Esophagus muscularis mucosa (tissue), 4 donors: ENCODE measurements around the gene AXIN1. TPM values are rescaled to one million over a fixed set of nuclear protein-coding genes. Genes with fewer than 3 reads are reported as not detected.
"Not testable (repeated sequence)": the region's sequence is repeated elsewhere in the genome, so short reads cannot be mapped to it uniquely, and the experiment has no call there.

Experiments
- DNase-seq: peaks from one replicate; pipeline ENCODE4 v3.0.0-alpha.2; 2017; ENCODE audit errors: extremely low spot score
- H3K27ac ChIP-seq, 4 donors: fragments of 200-600 bp; sonication (generic); replicated peaks in 1 of 4; 1 replicate in 3 of 4; 2 replicates in 1 of 4; pipeline ENCODE4 v1.5.1; 2016 to 2019; ENCODE audit warnings: mild to moderate bottlenecking in 1 of 4
- H3K27me3 ChIP-seq, 4 donors: fragments of 200-600 bp; sonication (generic); one replicate each; pipeline versions ENCODE4 v1.5.1 to v1.6.0; 2016 to 2019
- H3K36me3 ChIP-seq, 4 donors: fragments of 200-600 bp; sonication (generic); one replicate each; pipeline ENCODE4 v1.5.1; 2016 to 2019
- H3K4me1 ChIP-seq, 4 donors: fragments of 200-600 bp; sonication (generic); one replicate each; pipeline ENCODE4 v1.5.1; 2016 to 2019
- H3K4me3 ChIP-seq, 4 donors: fragments of 200-600 bp; sonication (generic); 1 replicate in 2 of 4; 2 replicates in 2 of 4; pipeline ENCODE4 v1.5.1; 2016 to 2019; ENCODE audit warnings: mild to moderate bottlenecking in 4 of 4, moderate library complexity in 1 of 4
- H3K9me3 ChIP-seq, 4 donors: fragments of 200-600 bp; sonication (generic); 1 replicate in 3 of 4; 2 replicates in 1 of 4; pipeline ENCODE4 v1.5.1; 2016 to 2019
- CTCF ChIP-seq, 3 experiments: fragments of 200-600 bp in 2 of 3; fragments of 450-650 bp in 1 of 3; sonication (generic) in 2 of 3; IDR thresholded peaks; one replicate each; pipeline ENCODE4 v1.5.1; 2017 to 2019; ENCODE audit warnings: antibody characterized with exemption in 3 of 3, mild to moderate bottlenecking in 2 of 3, moderate library complexity in 1 of 3
- EP300 ChIP-seq: sonication (generic); formaldehyde crosslinking; IDR thresholded peaks from one replicate; pipeline ENCODE4 v1.6.1; 2017; ENCODE audit warnings: antibody characterized with exemption
- POLR2A ChIP-seq: fragments of 450-650 bp; IDR thresholded peaks from one replicate; pipeline ENCODE4 v1.6.1; 2017; ENCODE audit warnings: antibody characterized with exemption, moderate library complexity, mild to moderate bottlenecking, low read depth
- POLR2AphosphoS5 ChIP-seq, 2 donors: sonication (generic); formaldehyde crosslinking; IDR thresholded peaks; one replicate each; pipeline ENCODE4 v1.6.1; 2017; ENCODE audit warnings: antibody characterized with exemption in 2 of 2
- WGBS: methylation state at CpG from one replicate; pipeline ENCODE4 v1.1.5; 2018; 5-methylcytosine and 5-hydroxymethylcytosine counted together
- intact Hi-C: fragments of 100-400 bp; cut with DNase I; formaldehyde crosslinking; loops from one replicate; pipeline ENCODE4 v1.15.1; 2023
- total RNA-seq, 4 donors: library from RNA; depleted of rRNA; stranded (reverse); fragments of >200 nt; gene quantifications; one replicate each; pipeline versions ENCODE4 v1.1.0 to v1.2.1, GENCODE V29; 2016

Gene AXIN1
- total RNA-seq, 4 donors from 2014 or later = 24.1 to 56.2 (median 44.1) TPM

DNA sequence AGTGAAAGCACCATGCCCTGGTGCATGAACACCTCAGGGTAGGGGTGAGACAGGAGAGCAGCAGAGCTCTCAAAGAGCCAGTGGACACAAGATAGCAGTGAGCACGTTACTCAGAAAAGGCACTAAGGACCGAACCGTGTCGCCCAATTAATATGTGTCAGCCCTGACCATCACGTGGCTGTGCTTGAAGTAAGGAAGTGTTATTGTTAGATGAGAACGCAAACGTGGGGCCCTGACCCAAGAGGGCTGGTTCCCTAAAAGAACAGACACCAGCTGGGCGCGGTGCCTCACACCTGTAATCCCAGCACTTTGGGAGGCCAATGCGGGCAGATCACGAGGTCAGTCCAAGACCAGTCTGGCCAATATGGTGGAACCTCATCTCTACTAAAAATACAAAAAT, 16.3 kb downstream of the AXIN1 start:
- DNase-seq = no peak
- H3K4me1 ChIP-seq = peaks cover 0 to 62% (median 19%) of the 10 kb centered on the region in 4 donors
- H3K9me3 ChIP-seq = no peaks in the 10 kb centered on the region
- intact Hi-C loops = no loop called here
- H3K27me3 ChIP-seq = no peaks in the 10 kb centered on the region
- H3K27ac ChIP-seq = no peak overlapping the region
- TF ChIP-seq CTCF (IDR thresholded peaks at IDR 0.05) (no peak), POLR2AphosphoS5 (IDR thresholded peaks at IDR 0.05) (no peak), EP300 (no peak), POLR2A (no peak)
- peaks cover 0 to 5% (median 0%) of the 10 kb centered on the region in 4 donors for H3K36me3 ChIP-seq
- WGBS = 81% methylated on average over 11 of the region's 11 CpGs
- H3K4me3 ChIP-seq = no peak overlapping the region

- H3K27me3 ChIP-seq, H3K27ac ChIP-seq, H3K36me3 ChIP-seq, H3K4me3 ChIP-seq, intact Hi-C loops, H3K9me3 ChIP-seq, DNase-seq: not testable (repeated sequence)
- peaks cover 0 to 64% (median 23%) of the 10 kb centered on the region in 4 donors for H3K4me1 ChIP-seq
- 89% methylated on average over 11 of the region's 11 CpGs for WGBS
Observed at GRCh38 chr16:334861-335632, 17.5 kb downstream of the AXIN1 start.

- H3K9me3 ChIP-seq, H3K36me3 ChIP-seq, H3K27ac ChIP-seq, H3K27me3 ChIP-seq, H3K4me3 ChIP-seq, DNase-seq, intact Hi-C loops: not testable (repeated sequence)
- H3K4me1 ChIP-seq = peaks cover 0 to 58% (median 16%) of the 10 kb centered on the region in 4 donors
- WGBS = 88% methylated on average over 5 of the region's 5 CpGs
Observed at GRCh38 chr16:334164-334832, 18.2 kb downstream of the AXIN1 start.

DNA sequence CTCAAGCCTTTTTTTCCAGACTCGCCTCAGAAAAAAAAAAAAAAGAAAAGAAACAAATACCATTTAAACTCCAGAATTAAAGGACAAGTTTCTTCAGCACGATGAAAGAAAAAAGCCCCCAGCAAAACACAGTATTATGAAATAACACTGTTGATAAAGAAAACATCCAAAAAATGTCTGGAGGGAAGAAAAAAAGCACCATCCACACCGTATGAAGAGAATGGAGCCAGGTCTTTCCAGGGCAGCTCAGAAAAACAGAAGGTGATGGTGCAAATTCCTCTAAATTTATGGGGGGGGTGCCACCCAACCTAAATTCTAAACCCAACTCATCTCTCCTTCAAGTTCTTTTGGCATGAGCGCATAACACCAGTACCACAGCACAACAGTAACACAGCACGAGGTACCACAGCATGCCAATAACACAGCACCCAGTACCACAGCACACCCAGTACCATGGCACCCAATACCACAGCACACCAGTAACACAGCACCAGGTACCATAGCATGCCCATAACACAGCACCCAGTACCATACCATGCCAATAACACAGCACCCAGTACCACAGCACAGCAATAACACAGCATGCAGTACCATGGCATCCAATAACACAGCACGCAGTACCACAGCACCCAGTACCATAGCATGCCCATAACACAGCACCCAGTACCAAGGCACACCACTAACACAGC, 19.0 kb downstream of the AXIN1 start:
- TF ChIP-seq EP300 = no peak
- no peak for TF ChIP-seq POLR2A
- TF ChIP-seq POLR2AphosphoS5 (IDR thresholded peaks at IDR 0.05) = no peak
- no peak for TF ChIP-seq CTCF (IDR thresholded peaks at IDR 0.05)
- intact Hi-C loops = no loop called here
- H3K9me3 ChIP-seq = no peaks in the 10 kb centered on the region
- peaks cover 0 to 3% (median 0%) of the 10 kb centered on the region in 4 donors for H3K36me3 ChIP-seq
- no peak overlapping the region for H3K4me3 ChIP-seq
- no peak overlapping the region for H3K27ac ChIP-seq
- DNase-seq = no peak
- H3K27me3 ChIP-seq = no peaks in the 10 kb centered on the region
- H3K4me1 ChIP-seq = peaks cover 0 to 60% (median 19%) of the 10 kb centered on the region in 4 donors
- 75% methylated on average over 5 of the region's 6 CpGs for WGBS

- H3K36me3 ChIP-seq, H3K27me3 ChIP-seq, intact Hi-C loops, H3K4me3 ChIP-seq, H3K9me3 ChIP-seq, H3K27ac ChIP-seq, DNase-seq: not testable (repeated sequence)
- WGBS = 47% methylated on average over 6 of the region's 6 CpGs
- H3K4me1 ChIP-seq = peaks cover 15 to 63% (median 39%) of the 10 kb centered on the region in 4 donors
Observed at GRCh38 chr16:331181-331814, 21.2 kb downstream of the AXIN1 start.

DNA sequence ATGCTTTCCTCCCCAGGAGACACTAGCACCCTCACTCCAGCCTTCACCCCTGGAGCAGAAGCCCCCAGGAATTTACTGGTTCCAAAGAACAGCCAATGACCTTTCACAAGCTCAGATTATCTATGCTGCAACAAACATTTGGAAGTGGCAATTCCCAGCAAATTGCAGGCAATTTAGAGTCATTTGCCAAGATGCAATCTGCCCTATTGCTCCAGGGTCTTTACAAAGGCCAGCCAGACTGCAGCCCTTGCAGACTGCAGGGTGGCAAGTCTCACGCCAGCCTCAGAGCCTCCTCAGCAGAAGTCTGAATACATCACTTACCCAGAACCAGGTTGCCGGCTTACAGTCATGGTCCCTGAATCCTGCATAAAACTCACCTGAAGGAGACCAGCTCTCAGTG, 21.8 kb downstream of the AXIN1 start:
- TF ChIP-seq EP300 (no peak), POLR2AphosphoS5 (IDR thresholded peaks at IDR 0.05) (no peak), CTCF (IDR thresholded peaks at IDR 0.05) (no peak), POLR2A (no peak)
- H3K4me1 ChIP-seq = peaks cover 15 to 61% (median 39%) of the 10 kb centered on the region in 4 donors
- intact Hi-C loops = no loop called here
- H3K9me3 ChIP-seq = no peaks in the 10 kb centered on the region
- no peaks in the 10 kb centered on the region for H3K27me3 ChIP-seq
- no peak overlapping the region for H3K27ac ChIP-seq
- DNase-seq = no peak
- H3K36me3 ChIP-seq = peaks cover 0 to under 1% (median 0%) of the 10 kb centered on the region in 4 donors
- WGBS = 87% methylated on average over 2 of the region's 2 CpGs
- no peak overlapping the region for H3K4me3 ChIP-seq
